Peyer's patch (tissue), 4 donors: ENCODE data around the gene WDR48.

Experiments
- POLR2A ChIP-seq, 2 donors: fragments of 450-650 bp; IDR thresholded peaks; one replicate each; pipeline ENCODE4 v1.5.1; 2017; ENCODE audit warnings: antibody characterized with exemption in 2 of 2, mild to moderate bottlenecking in 2 of 2, moderate library complexity in 2 of 2
- TF ChIP-seq, protein P1 (sequence below), 6 experiments: fragments of 450-650 bp in 4 of 6; fragments of 200-600 bp in 2 of 6; sonication (generic) in 1 of 6; IDR thresholded peaks; one replicate each; pipeline ENCODE4 v1.5.1; 2017 to 2019; ENCODE audit warnings: antibody characterized with exemption in 6 of 6, mild to moderate bottlenecking in 3 of 6, moderate library complexity in 1 of 6

DNA sequence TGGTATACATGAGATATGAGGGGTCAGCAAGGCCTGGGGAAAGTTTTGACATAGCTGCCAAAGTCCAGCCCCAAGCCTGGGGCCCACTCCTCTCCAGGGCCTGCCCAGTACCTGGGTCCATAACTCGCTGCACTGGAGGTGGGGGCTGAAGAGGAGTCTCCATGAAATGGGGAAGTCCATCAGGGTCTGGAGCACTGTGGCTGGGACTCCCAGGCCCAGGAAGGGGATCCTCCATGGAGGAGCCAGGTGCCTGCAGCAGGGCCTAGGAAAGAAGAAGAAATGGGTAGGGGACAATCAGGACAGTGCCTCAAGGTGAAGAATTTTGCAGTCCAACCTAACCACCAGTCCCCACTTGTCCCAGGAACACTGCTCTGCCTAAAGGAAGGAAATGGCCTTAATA is 47.4 kb downstream of the WDR48 start:
- TF ChIP-seq, protein P1, sequence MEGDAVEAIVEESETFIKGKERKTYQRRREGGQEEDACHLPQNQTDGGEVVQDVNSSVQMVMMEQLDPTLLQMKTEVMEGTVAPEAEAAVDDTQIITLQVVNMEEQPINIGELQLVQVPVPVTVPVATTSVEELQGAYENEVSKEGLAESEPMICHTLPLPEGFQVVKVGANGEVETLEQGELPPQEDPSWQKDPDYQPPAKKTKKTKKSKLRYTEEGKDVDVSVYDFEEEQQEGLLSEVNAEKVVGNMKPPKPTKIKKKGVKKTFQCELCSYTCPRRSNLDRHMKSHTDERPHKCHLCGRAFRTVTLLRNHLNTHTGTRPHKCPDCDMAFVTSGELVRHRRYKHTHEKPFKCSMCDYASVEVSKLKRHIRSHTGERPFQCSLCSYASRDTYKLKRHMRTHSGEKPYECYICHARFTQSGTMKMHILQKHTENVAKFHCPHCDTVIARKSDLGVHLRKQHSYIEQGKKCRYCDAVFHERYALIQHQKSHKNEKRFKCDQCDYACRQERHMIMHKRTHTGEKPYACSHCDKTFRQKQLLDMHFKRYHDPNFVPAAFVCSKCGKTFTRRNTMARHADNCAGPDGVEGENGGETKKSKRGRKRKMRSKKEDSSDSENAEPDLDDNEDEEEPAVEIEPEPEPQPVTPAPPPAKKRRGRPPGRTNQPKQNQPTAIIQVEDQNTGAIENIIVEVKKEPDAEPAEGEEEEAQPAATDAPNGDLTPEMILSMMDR (IDR thresholded peaks at IDR 0.05) = no peak
- no peak for TF ChIP-seq POLR2A (IDR thresholded peaks at IDR 0.05)
